Aorta (tissue), 5 donors: ENCODE data around the gene USP17L21. TPM values are rescaled to one million over a fixed set of nuclear protein-coding genes. Genes with fewer than 3 reads are reported as not detected.
A peak's percentile ranks its signal among the peaks of the same experiment; 100 is the strongest.
"Not testable (repeated sequence)": the region's sequence is repeated elsewhere in the genome, so short reads cannot be mapped to it uniquely, and the experiment has no call there.

Experiments used
- ATAC-seq: fragments of 200-7000 bp; cut with Tn5 transposase; one replicate; pipeline ENCODE4 v1.9.1; 2022; ENCODE audit warnings: moderate library complexity; ENCODE audit not compliant: low FRiP score
- DNase-seq, 2 donors: peaks; one replicate each; pipeline ENCODE4 v3.0.0-alpha.2; 2020
- H3K27ac ChIP-seq, 2 donors: one replicate each; pipeline ENCODE4 v1.5.1; 2013; ENCODE audit warnings: low read length in 2 of 2, mild to moderate bottlenecking in 2 of 2, moderate library complexity in 2 of 2, control low read depth in 1 of 2, inconsistent platforms in 1 of 2, low read depth in 1 of 2
- H3K27me3 ChIP-seq, 2 donors: one replicate each; pipeline ENCODE4 v1.6.1; 2013; ENCODE audit warnings: control low read depth in 1 of 2, low read length in 1 of 2, mild to moderate bottlenecking in 1 of 2, moderate library complexity in 1 of 2; ENCODE audit not compliant: insufficient read depth in 2 of 2, control insufficient read depth in 1 of 2
- H3K36me3 ChIP-seq, 2 donors: one replicate each; pipeline ENCODE4 v1.6.1; 2013; ENCODE audit warnings: control low read depth in 1 of 2, low read length in 1 of 2, mild to moderate bottlenecking in 1 of 2; ENCODE audit not compliant: insufficient read depth in 2 of 2, control insufficient read depth in 1 of 2
- H3K4me1 ChIP-seq, 2 donors: one replicate each; pipeline ENCODE4 v1.6.1; 2013; ENCODE audit warnings: low read length in 2 of 2, control low read depth in 1 of 2, mild to moderate bottlenecking in 1 of 2, moderate library complexity in 1 of 2; ENCODE audit not compliant: insufficient read depth in 2 of 2, control insufficient read depth in 1 of 2
- H3K4me3 ChIP-seq, 2 donors: one replicate each; pipeline ENCODE4 v1.5.1; 2013; ENCODE audit warnings: low read length in 2 of 2, control low read depth in 1 of 2, mild to moderate bottlenecking in 1 of 2
- H3K9me3 ChIP-seq: one replicate; pipeline ENCODE4 v1.6.1; 2013; ENCODE audit warnings: mild to moderate bottlenecking, low read length; ENCODE audit not compliant: control insufficient read depth
- WGBS, 2 donors: extraction: QIAGEN DNeasy Blood & Tissue Kit; methylation state at CpG; one replicate each; pipeline ENCODE4 v1.1.7; 2013; 5-methylcytosine and 5-hydroxymethylcytosine counted together
- intact Hi-C, 2 donors: fragments of 100-400 bp; cut with DNase I; formaldehyde crosslinking; loops; one replicate each; pipeline versions ENCODE4 v1.14.2 to v1.15.0; 2022
- polyA plus RNA-seq, 2 donors: library from polyadenylated mRNA; stranded (reverse); fragments of 200-250 nt; gene quantifications; one replicate each; pipeline ENCODE4 v1.2.3, GENCODE V29; 2013
- total RNA-seq, 2 donors: library from RNA; stranded (reverse); fragmentation: NEBNext Ultra II Directional; extraction: Animal tissue kit (Norgen Biotek cat#: 25700); gene quantifications; one replicate each; pipeline ENCODE4 v1.2.1, GENCODE V29; 2021
- donor health status: healthy with polysubstance abuse.
- donor health status: Bipolar disorder and iron deficiency.
- donor health status: DM: no; HTN: no; CAD: no.
- donor health status: DM: no; HTN: no; CAD: no.
- donor health status: DM: yes; HTN: yes; CAD: no.

Gene USP17L21
- total and polyA plus RNA-seq, 4 donors, result not detected

GRCh38 chr4:9247953-9248680, 14.6 kb upstream of the USP17L21 start, which contains the start of gene USP17L18:
TSS of gene USP17L18 (plus strand) at chr4:9248630. CDS start at chr4:9248630, 0 bp downstream.
- H3K4me1 ChIP-seq, H3K9me3 ChIP-seq, H3K27ac ChIP-seq, H3K27me3 ChIP-seq, intact Hi-C loops, H3K36me3 ChIP-seq, H3K4me3 ChIP-seq, ATAC-seq: not testable (repeated sequence)
- WGBS, 2 donors, result 89 to 92% methylated on average over 14 to 21 of the region's 26 CpGs
- peak; percentile 33 to 34 for DNase-seq

- ATAC-seq, H3K4me3 ChIP-seq, H3K27ac ChIP-seq, H3K36me3 ChIP-seq, H3K4me1 ChIP-seq, H3K27me3 ChIP-seq, H3K9me3 ChIP-seq, intact Hi-C loops, DNase-seq: not testable (repeated sequence)
- WGBS, 2 donors, result no CpG with 5 or more reads among the region's 13 CpGs
These were observed 9.6 kb upstream of the USP17L21 start, which contains the start of gene USP17L19 for GRCh38 chr4:9253078-9253477. TSS of gene USP17L19 (plus strand) at chr4:9253378. CDS start at chr4:9253378, 0 bp downstream.

- H3K4me3 ChIP-seq, H3K36me3 ChIP-seq, intact Hi-C loops, ATAC-seq, DNase-seq, H3K27me3 ChIP-seq, H3K9me3 ChIP-seq, H3K4me1 ChIP-seq, H3K27ac ChIP-seq: not testable (repeated sequence)
- WGBS, 2 donors, result no CpG with 5 or more reads among the region's 15 CpGs
These were observed 4.8 kb upstream of the USP17L21 start, which contains the start of gene USP17L20 for GRCh38 chr4:9257824-9258223. TSS of gene USP17L20 (plus strand) at chr4:9258124. CDS start at chr4:9258124, 0 bp downstream.

GRCh38 chr4:9267319-9267718, 4.6 kb downstream of the USP17L21 start, which contains the start of gene USP17L22:
TSS of gene USP17L22 (plus strand) at chr4:9267619. CDS start at chr4:9267619, 0 bp downstream.
- H3K9me3 ChIP-seq, intact Hi-C loops, H3K27ac ChIP-seq, H3K36me3 ChIP-seq, H3K27me3 ChIP-seq, ATAC-seq, DNase-seq, H3K4me3 ChIP-seq, H3K4me1 ChIP-seq: not testable (repeated sequence)
- WGBS, 2 donors, result no CpG with 5 or more reads among the region's 15 CpGs

- H3K4me3 ChIP-seq, H3K4me1 ChIP-seq, intact Hi-C loops, H3K27ac ChIP-seq, H3K27me3 ChIP-seq, H3K36me3 ChIP-seq, H3K9me3 ChIP-seq, ATAC-seq: not testable (repeated sequence)
- peak; percentile 73 to 88 for DNase-seq
- 83 to 85% methylated on average over 5 of the region's 10 CpGs for WGBS, 2 donors
These were observed 9.0 kb downstream of the USP17L21 start for GRCh38 chr4:9271719-9272118.

Other genes starting within 250 kb of the USP17L21 start
- gene FAM90A26, start 92.5 kb upstream of the USP17L21 start, total RNA-seq, result not detected
- not detected for gene FAM90A26, start 92.5 kb upstream of the USP17L21 start, polyA plus RNA-seq
- gene USP17L10, start 52.2 kb upstream of the USP17L21 start, total RNA-seq, result not detected
- gene USP17L10, start 52.2 kb upstream of the USP17L21 start, polyA plus RNA-seq, result not detected
- gene USP17L11, start 47.5 kb upstream of the USP17L21 start, total RNA-seq, result not detected
- not detected for gene USP17L11, start 47.5 kb upstream of the USP17L21 start, polyA plus RNA-seq
- not detected for gene USP17L12, start 42.7 kb upstream of the USP17L21 start, total RNA-seq
- gene USP17L12, start 42.7 kb upstream of the USP17L21 start, polyA plus RNA-seq, result not detected
- gene USP17L13, start 38.0 kb upstream of the USP17L21 start, total RNA-seq, result not detected
- not detected for gene USP17L13, start 38.0 kb upstream of the USP17L21 start, polyA plus RNA-seq
- not detected for gene USP17L15, start 28.5 kb upstream of the USP17L21 start, total RNA-seq
- not detected for gene USP17L15, start 28.5 kb upstream of the USP17L21 start, polyA plus RNA-seq
- gene USP17L17, start 19.0 kb upstream of the USP17L21 start, total RNA-seq, result not detected
- not detected for gene USP17L17, start 19.0 kb upstream of the USP17L21 start, polyA plus RNA-seq
- gene USP17L18, start 14.2 kb upstream of the USP17L21 start, total RNA-seq, result not detected
- not detected for gene USP17L18, start 14.2 kb upstream of the USP17L21 start, polyA plus RNA-seq
- not detected for gene USP17L19, start 9.5 kb upstream of the USP17L21 start, total RNA-seq
- not detected for gene USP17L19, start 9.5 kb upstream of the USP17L21 start, polyA plus RNA-seq
- gene USP17L20, start 4.7 kb upstream of the USP17L21 start, total RNA-seq, result not detected
- not detected for gene USP17L20, start 4.7 kb upstream of the USP17L21 start, polyA plus RNA-seq
- not detected for gene USP17L22, start 4.7 kb downstream of the USP17L21 start, total RNA-seq
- gene USP17L22, start 4.7 kb downstream of the USP17L21 start, polyA plus RNA-seq, result not detected
- not detected for gene USP17L24, start 62.3 kb downstream of the USP17L21 start, total RNA-seq
- gene USP17L24, start 62.3 kb downstream of the USP17L21 start, polyA plus RNA-seq, result not detected
- not detected for gene USP17L25, start 67.0 kb downstream of the USP17L21 start, total RNA-seq
- not detected for gene USP17L25, start 67.0 kb downstream of the USP17L21 start, polyA plus RNA-seq
- not detected for gene USP17L26, start 71.8 kb downstream of the USP17L21 start, total RNA-seq
- gene USP17L26, start 71.8 kb downstream of the USP17L21 start, polyA plus RNA-seq, result not detected
- not detected for gene USP17L5, start 76.5 kb downstream of the USP17L21 start, total RNA-seq
- not detected for gene USP17L5, start 76.5 kb downstream of the USP17L21 start, polyA plus RNA-seq
- not detected for gene USP17L27, start 81.3 kb downstream of the USP17L21 start, total RNA-seq
- gene USP17L27, start 81.3 kb downstream of the USP17L21 start, polyA plus RNA-seq, result not detected
- gene USP17L28, start 86.0 kb downstream of the USP17L21 start, total RNA-seq, result not detected
- gene USP17L28, start 86.0 kb downstream of the USP17L21 start, polyA plus RNA-seq, result not detected
- not detected for gene USP17L29, start 90.8 kb downstream of the USP17L21 start, total RNA-seq
- gene USP17L29, start 90.8 kb downstream of the USP17L21 start, polyA plus RNA-seq, result not detected
- gene USP17L30, start 100.3 kb downstream of the USP17L21 start, total RNA-seq, result not detected
- gene USP17L30, start 100.3 kb downstream of the USP17L21 start, polyA plus RNA-seq, result not detected
- gene DEFB131A, start 181.5 kb downstream of the USP17L21 start, total RNA-seq, result not detected
- not detected for gene DEFB131A, start 181.5 kb downstream of the USP17L21 start, polyA plus RNA-seq